ENCODE data around the gene R3HDM2. TPM values are rescaled to one million over a fixed set of nuclear protein-coding genes. Genes with fewer than 3 reads are reported as not detected.
A peak's percentile ranks its signal among the peaks of the same experiment; 100 is the strongest.

R3HDM2 gene
- total RNA-seq, 1 experiment from 2014 or later, result 34.7 TPM

GRCh38 chr12:57342207-57342691 lies 88.6 kb downstream of the R3HDM2 start:
- no peak for TF ChIP-seq ERG (CRISPR knock-in tag; IDR thresholded peaks at IDR 0.05)
- no peak for TF ChIP-seq MAX (CRISPR knock-in tag; IDR thresholded peaks at IDR 0.05)
- no peak for TF ChIP-seq CDX4 (CRISPR knock-in tag; IDR thresholded peaks at IDR 0.05; ENCODE audit: borderline replicate concordance)
- TF ChIP-seq SP1 (CRISPR knock-in tag; conservative IDR thresholded peaks at IDR 0.05), result no peak
- H3K27me3 Mint-ChIP-seq (ENCODE audit: low read depth), result no peaks in the 10 kb centered on the region
- ATAC-seq, result peak; percentile 93
- ChIA-PET CTCF (interaction anchor here (0.6 to 5.0 kb wide), 12 partner anchors 35 to 1191 kb away, joined by 3 to 38 read pairs (median 4); partner anchors contain the start of genes GLI1, INHBE and STAC3), POLR2A (interaction anchor here (0.6 to 1.5 kb wide), 5 partner anchors 8 to 114 kb away, joined by 3 to 7 read pairs (median 3); no protein-coding TSS in a partner anchor)
- peak; percentile 34 for DNase-seq (ENCODE audit: low spot score)
- H3K27ac Mint-ChIP-seq, result peak overlapping the region; percentile 93
- H3K36me3 Mint-ChIP-seq, result peaks cover 1% of the 10 kb centered on the region
- peaks cover 2% of the 10 kb centered on the region; the same call in 1 of the 2 replicates for H3K9me3 Mint-ChIP-seq
- peak overlapping the region; percentile 41; the same call in 1 of the 2 replicates for H3K4me3 Mint-ChIP-seq
- peaks cover 25% of the 10 kb centered on the region for H3K4me1 Mint-ChIP-seq

GRCh38 chr12:57341275-57341990 lies 89.4 kb downstream of the R3HDM2 start:
- ATAC-seq, result no peak
- no peak overlapping the region for H3K4me3 Mint-ChIP-seq
- CTCF ChIA-PET, result interaction anchor here (1.0 to 5.0 kb wide), 7 partner anchors 34 to 128 kb away, joined by 3 to 38 read pairs (median 8); partner anchors contain the start of genes GLI1 and INHBE
- H3K36me3 Mint-ChIP-seq, result 0 out of 2 replicates have a peak, but pooled peaks cover under 1% of the 10 kb centered on the region
- no peak for DNase-seq (ENCODE audit: low spot score)
- H3K9me3 Mint-ChIP-seq, result peaks cover under 1% of the 10 kb centered on the region
- no peaks in the 10 kb centered on the region for H3K27me3 Mint-ChIP-seq (ENCODE audit: low read depth)
- POLR2A ChIA-PET, result interaction anchor here (0.5 to 1.5 kb wide), 4 partner anchors 24 to 115 kb away, joined by 3 to 5 read pairs (median 3); no protein-coding TSS in a partner anchor
- peak overlapping the region; percentile 43; the same call in 1 of the 2 replicates for H3K27ac Mint-ChIP-seq
- H3K4me1 Mint-ChIP-seq, result peaks cover 25% of the 10 kb centered on the region
- no peak for TF ChIP-seq HMGA2 (CRISPR knock-in tag; IDR thresholded peaks at IDR 0.05)
- TF ChIP-seq CDX4 (CRISPR knock-in tag; IDR thresholded peaks at IDR 0.05; ENCODE audit: borderline replicate concordance), result no peak
- TF ChIP-seq ATF3 (CRISPR knock-in tag; conservative IDR thresholded peaks at IDR 0.05), result no peak
- no peak for TF ChIP-seq PRDM15 (CRISPR knock-in tag; IDR thresholded peaks at IDR 0.05)
- no peak for TF ChIP-seq CREB1 (CRISPR knock-in tag; IDR thresholded peaks at IDR 0.05)
- TF ChIP-seq GRHL2 (CRISPR knock-in tag; IDR thresholded peaks at IDR 0.05; ENCODE audit: insufficient replicate concordance, severe bottlenecking), result no peak
- no peak for TF ChIP-seq FOXK1 (CRISPR knock-in tag; IDR thresholded peaks at IDR 0.05)
- no peak for TF ChIP-seq ATF2 (CRISPR knock-in tag; IDR thresholded peaks at IDR 0.05; ENCODE audit: borderline replicate concordance, low read depth)
- no peak for TF ChIP-seq ZNF423 (CRISPR knock-in tag; IDR thresholded peaks at IDR 0.05)
- TF ChIP-seq USF1 (CRISPR knock-in tag; IDR thresholded peaks at IDR 0.05), result no peak
- TF ChIP-seq IRF1 (CRISPR knock-in tag; IDR thresholded peaks at IDR 0.05), result no peak
- TF ChIP-seq ZNF532 (CRISPR knock-in tag; IDR thresholded peaks at IDR 0.05; ENCODE audit: borderline replicate concordance), result no peak

All from WTC11 (cell line).